HepG2 (cell line): ENCODE data around the gene TLCD1. TPM values are rescaled to one million over a fixed set of nuclear protein-coding genes. Genes with fewer than 3 reads are reported as not detected.
A peak's percentile ranks its signal among the peaks of the same experiment; 100 is the strongest.

Experiments used
- CHCHD3 ChIP-seq: sonication (generic); formaldehyde crosslinking; IDR thresholded peaks from 2 replicates; pipeline ENCODE4 v1.8.0; 2022; ENCODE audit warnings: mild to moderate bottlenecking, missing genetic modification reagents, moderate library complexity
- ELF1 ChIP-seq: sonication (generic); formaldehyde crosslinking; IDR thresholded peaks from 2 replicates; pipeline ENCODE4 v1.4.0; 2020; ENCODE audit warnings: missing genetic modification reagents
- ELF3 ChIP-seq: IDR thresholded peaks from 2 replicates; pipeline ENCODE4 v1.6.1; 2016; ENCODE audit warnings: missing genetic modification reagents, missing compliant biosample characterization
- GATAD1 ChIP-seq: IDR thresholded peaks from 2 replicates; pipeline ENCODE4 v1.6.1; 2016; ENCODE audit warnings: missing genetic modification reagents, missing compliant biosample characterization
- HHEX ChIP-seq: IDR thresholded peaks from 2 replicates; pipeline ENCODE4 v1.6.1; 2016; ENCODE audit warnings: control low read depth
- HOXA3 ChIP-seq: sonication (generic); formaldehyde crosslinking; IDR thresholded peaks from 2 replicates; pipeline ENCODE4 v1.5.0; 2020; ENCODE audit warnings: missing genetic modification reagents
- NFKB2 ChIP-seq: sonication (generic); formaldehyde crosslinking; IDR thresholded peaks from 2 replicates; pipeline ENCODE4 v1.4.0; 2020; ENCODE audit warnings: missing genetic modification reagents, borderline replicate concordance
- NFYB ChIP-seq: sonication (generic); formaldehyde crosslinking; IDR thresholded peaks from 2 replicates; pipeline ENCODE4 v1.4.0; 2020; ENCODE audit warnings: missing genetic modification reagents
- NR1H2 ChIP-seq: sonication (generic); formaldehyde crosslinking; IDR thresholded peaks from 2 replicates; pipeline ENCODE4 v1.8.1; 2022; ENCODE audit warnings: low read depth, missing genetic modification reagents, borderline replicate concordance
- POLR2A ChIP-seq, 2 experiments: IDR thresholded peaks; 2 replicates each; pipeline ENCODE4 v1.6.1; 2011; ENCODE audit warnings: low read depth in 2 of 2, low read length in 2 of 2, mild to moderate bottlenecking in 1 of 2, moderate library complexity in 1 of 2; ENCODE audit not compliant: insufficient read depth in 1 of 2
- RFXAP ChIP-seq: sonication (generic); formaldehyde crosslinking; IDR thresholded peaks from 2 replicates; pipeline ENCODE4 v1.4.0; 2020; ENCODE audit warnings: missing genetic modification reagents, borderline replicate concordance
- SNRNP70 ChIP-seq: fragments of 200-400 bp; formaldehyde crosslinking; IDR thresholded peaks from 2 replicates; pipeline ENCODE4 v1.6.1; 2017; ENCODE audit warnings: mild to moderate bottlenecking, low read depth, low read length, moderate library complexity
- ZBTB42 ChIP-seq: sonication (generic); formaldehyde crosslinking; IDR thresholded peaks from 2 replicates; pipeline ENCODE4 v1.5.0; 2020; ENCODE audit warnings: mild to moderate bottlenecking, missing genetic modification reagents
- ZEB1 ChIP-seq: IDR thresholded peaks from 2 replicates; pipeline ENCODE4 v1.6.1; 2012; ENCODE audit warnings: mild to moderate bottlenecking, low read depth, inconsistent platforms; ENCODE audit not compliant: insufficient replicate concordance
- ZNF552 ChIP-seq: sonication (generic); formaldehyde crosslinking; IDR thresholded peaks from 2 replicates; pipeline ENCODE4 v1.9.0; 2022; ENCODE audit warnings: missing genetic modification reagents, mild to moderate bottlenecking, borderline replicate concordance
- ZNF556 ChIP-seq: sonication (generic); formaldehyde crosslinking; IDR thresholded peaks from 2 replicates; pipeline ENCODE4 v1.4.0; 2020; ENCODE audit warnings: mild to moderate bottlenecking, missing genetic modification reagents, borderline replicate concordance
- ZNF564 ChIP-seq: sonication (generic); formaldehyde crosslinking; IDR thresholded peaks from 2 replicates; pipeline ENCODE4 v1.8.1; 2023; ENCODE audit warnings: mild to moderate bottlenecking, missing genetic modification reagents
- ZNF776 ChIP-seq: sonication (generic); formaldehyde crosslinking; IDR thresholded peaks from 2 replicates; pipeline ENCODE4 v1.4.0; 2020; ENCODE audit warnings: mild to moderate bottlenecking, missing genetic modification reagents
- ZNF816 ChIP-seq: sonication (generic); formaldehyde crosslinking; IDR thresholded peaks from 2 replicates; pipeline ENCODE4 v1.8.0; 2022; ENCODE audit warnings: missing genetic modification reagents, mild to moderate bottlenecking, borderline replicate concordance
- ZZZ3 ChIP-seq: sonication (generic); formaldehyde crosslinking; IDR thresholded peaks from 2 replicates; pipeline ENCODE4 v1.4.0; 2020; ENCODE audit warnings: missing genetic modification reagents, mild to moderate bottlenecking, borderline replicate concordance
- polyA plus RNA-seq, 8 experiments: library from polyadenylated mRNA; depleted of rRNA in 3 of 8; stranded (reverse) in 7 of 8; unstranded in 1 of 8; fragments of >200 nt; fragmentation: Illumina TruSeq in 4 of 8; extraction: Trizol in 4 of 8; gene quantifications; 2 replicates each; pipeline versions ENCODE4 v1.2.1 to v1.2.3, GENCODE V29; 2011 to 2016; ENCODE audit warnings: low read depth in 4 of 8, missing spikeins in 1 of 8, mixed read lengths in 1 of 8; ENCODE audit not compliant: insufficient read depth in 1 of 8
- total RNA-seq, 5 experiments: library from RNA; depleted of rRNA; stranded (reverse); fragments of >200 nt; fragmentation: Illumina TruSeq; extraction: Trizol; gene quantifications; 2 replicates each; pipeline ENCODE4 v1.2.3, GENCODE V29; 2016; ENCODE audit warnings: low read depth in 1 of 5
- TF ChIP-seq, protein P1 (sequence below): sonication (generic); formaldehyde crosslinking; IDR thresholded peaks from 2 replicates; pipeline ENCODE4 v1.4.0; 2020; ENCODE audit warnings: mild to moderate bottlenecking, missing genetic modification reagents, borderline replicate concordance
- TF ChIP-seq, protein P2 (sequence below): sonication (generic); formaldehyde crosslinking; IDR thresholded peaks from 2 replicates; pipeline ENCODE4 v1.8.1; 2022; ENCODE audit warnings: mild to moderate bottlenecking, missing genetic modification reagents
- TF ChIP-seq, protein P3 (sequence below): sonication (generic); formaldehyde crosslinking; IDR thresholded peaks from 2 replicates; pipeline ENCODE4 v1.4.0; 2020; ENCODE audit warnings: mild to moderate bottlenecking, missing genetic modification reagents

TLCD1 gene
- total and polyA plus RNA-seq, 2 of the 13 experiments (the other 11 are each of a cell fraction or from before 2014, with no cell fraction given), result 14.9 to 19.6 TPM

DNA sequence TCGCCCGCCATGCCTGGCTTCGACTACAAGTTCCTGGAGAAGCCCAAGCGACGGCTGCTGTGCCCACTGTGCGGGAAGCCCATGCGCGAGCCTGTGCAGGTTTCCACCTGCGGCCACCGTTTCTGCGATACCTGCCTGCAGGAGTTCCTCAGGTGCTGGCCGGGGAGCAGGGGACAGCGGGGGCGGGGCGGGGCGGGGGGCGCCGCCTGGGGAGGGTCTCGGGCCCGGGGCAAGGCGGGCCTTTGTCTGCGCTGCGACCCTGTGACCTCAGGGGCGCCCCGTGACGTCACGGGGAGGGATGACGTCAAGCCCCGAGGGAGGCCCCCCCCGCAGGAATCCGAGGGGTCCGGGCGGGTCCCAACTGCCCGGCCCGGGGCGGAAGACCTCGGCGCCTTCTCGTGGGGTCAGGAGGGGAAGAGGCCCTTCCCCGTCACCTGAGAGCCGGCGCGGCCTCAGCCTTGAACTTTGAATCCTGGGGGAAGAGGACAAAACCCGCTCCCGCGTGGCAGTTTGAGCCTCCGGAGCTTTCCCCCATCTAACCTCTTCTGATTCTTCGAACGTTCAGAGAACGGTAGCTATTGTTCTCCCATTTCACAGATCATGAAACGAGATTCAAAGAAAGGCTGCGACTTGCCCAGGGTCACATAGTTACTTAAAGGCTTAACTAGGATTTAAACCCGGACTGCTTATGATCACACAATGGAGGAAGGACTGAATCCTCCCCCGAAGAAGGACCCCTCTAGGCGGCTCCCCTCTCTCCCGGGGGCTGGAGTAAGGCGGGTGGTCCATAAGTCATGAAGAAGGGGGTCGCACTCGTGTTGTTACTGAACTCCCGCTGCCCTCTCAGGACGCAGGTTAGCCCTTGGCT, 18.3 kb upstream of the TLCD1 start (continued):
- TF ChIP-seq, protein P1, sequence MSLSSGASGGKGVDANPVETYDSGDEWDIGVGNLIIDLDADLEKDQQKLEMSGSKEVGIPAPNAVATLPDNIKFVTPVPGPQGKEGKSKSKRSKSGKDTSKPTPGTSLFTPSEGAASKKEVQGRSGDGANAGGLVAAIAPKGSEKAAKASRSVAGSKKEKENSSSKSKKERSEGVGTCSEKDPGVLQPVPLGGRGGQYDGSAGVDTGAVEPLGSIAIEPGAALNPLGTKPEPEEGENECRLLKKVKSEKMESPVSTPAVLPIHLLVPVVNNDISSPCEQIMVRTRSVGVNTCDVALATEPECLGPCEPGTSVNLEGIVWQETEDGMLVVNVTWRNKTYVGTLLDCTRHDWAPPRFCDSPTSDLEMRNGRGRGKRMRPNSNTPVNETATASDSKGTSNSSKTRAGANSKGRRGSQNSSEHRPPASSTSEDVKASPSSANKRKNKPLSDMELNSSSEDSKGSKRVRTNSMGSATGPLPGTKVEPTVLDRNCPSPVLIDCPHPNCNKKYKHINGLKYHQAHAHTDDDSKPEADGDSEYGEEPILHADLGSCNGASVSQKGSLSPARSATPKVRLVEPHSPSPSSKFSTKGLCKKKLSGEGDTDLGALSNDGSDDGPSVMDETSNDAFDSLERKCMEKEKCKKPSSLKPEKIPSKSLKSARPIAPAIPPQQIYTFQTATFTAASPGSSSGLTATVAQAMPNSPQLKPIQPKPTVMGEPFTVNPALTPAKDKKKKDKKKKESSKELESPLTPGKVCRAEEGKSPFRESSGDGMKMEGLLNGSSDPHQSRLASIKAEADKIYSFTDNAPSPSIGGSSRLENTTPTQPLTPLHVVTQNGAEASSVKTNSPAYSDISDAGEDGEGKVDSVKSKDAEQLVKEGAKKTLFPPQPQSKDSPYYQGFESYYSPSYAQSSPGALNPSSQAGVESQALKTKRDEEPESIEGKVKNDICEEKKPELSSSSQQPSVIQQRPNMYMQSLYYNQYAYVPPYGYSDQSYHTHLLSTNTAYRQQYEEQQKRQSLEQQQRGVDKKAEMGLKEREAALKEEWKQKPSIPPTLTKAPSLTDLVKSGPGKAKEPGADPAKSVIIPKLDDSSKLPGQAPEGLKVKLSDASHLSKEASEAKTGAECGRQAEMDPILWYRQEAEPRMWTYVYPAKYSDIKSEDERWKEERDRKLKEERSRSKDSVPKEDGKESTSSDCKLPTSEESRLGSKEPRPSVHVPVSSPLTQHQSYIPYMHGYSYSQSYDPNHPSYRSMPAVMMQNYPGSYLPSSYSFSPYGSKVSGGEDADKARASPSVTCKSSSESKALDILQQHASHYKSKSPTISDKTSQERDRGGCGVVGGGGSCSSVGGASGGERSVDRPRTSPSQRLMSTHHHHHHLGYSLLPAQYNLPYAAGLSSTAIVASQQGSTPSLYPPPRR, result no peak; the same call in 1 of the 2 replicates
- TF ChIP-seq ZNF556 (CRISPR knock-in tag), result no peak; the same call in 1 of the 2 replicates
- TF ChIP-seq GATAD1, result no peak; the same call in 1 of the 2 replicates
- no peak for TF ChIP-seq ZEB1
- no peak for TF ChIP-seq NFYB (CRISPR knock-in tag)
- TF ChIP-seq ZZZ3 (CRISPR knock-in tag), result no peak
- peak in 1 of 2 experiments; percentile 75; a peak in 1 of 4 replicates for TF ChIP-seq POLR2A (IDR thresholded peaks at IDR 0.05; ENCODE audit: insufficient read depth in 1 of 2, low read depth in 2 of 2, low read length in 2 of 2)
- TF ChIP-seq, protein P2, sequence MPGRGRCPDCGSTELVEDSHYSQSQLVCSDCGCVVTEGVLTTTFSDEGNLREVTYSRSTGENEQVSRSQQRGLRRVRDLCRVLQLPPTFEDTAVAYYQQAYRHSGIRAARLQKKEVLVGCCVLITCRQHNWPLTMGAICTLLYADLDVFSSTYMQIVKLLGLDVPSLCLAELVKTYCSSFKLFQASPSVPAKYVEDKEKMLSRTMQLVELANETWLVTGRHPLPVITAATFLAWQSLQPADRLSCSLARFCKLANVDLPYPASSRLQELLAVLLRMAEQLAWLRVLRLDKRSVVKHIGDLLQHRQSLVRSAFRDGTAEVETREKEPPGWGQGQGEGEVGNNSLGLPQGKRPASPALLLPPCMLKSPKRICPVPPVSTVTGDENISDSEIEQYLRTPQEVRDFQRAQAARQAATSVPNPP, result no peak
- TF ChIP-seq ZNF552 (CRISPR knock-in tag), result no peak
- TF ChIP-seq NFKB2 (CRISPR knock-in tag), result no peak
- TF ChIP-seq ZNF564 (CRISPR knock-in tag), result peak; percentile 29; the same call in 1 of the 2 replicates
- peak; percentile 98 for TF ChIP-seq HOXA3 (CRISPR knock-in tag)
- peak; percentile 72 for TF ChIP-seq ELF1 (CRISPR knock-in tag)
- TF ChIP-seq ZNF776, result no peak
- no peak for TF ChIP-seq CHCHD3 (CRISPR knock-in tag)
- TF ChIP-seq RFXAP (CRISPR knock-in tag), result no peak
- TF ChIP-seq ZNF816 (CRISPR knock-in tag), result 0 out of 2 replicates have a peak, but pooled peaks have one; percentile 25
- no peak for TF ChIP-seq ELF3 (CRISPR knock-in tag)
- TF ChIP-seq ZBTB42 (CRISPR knock-in tag), result no peak
- TF ChIP-seq, protein P3, sequence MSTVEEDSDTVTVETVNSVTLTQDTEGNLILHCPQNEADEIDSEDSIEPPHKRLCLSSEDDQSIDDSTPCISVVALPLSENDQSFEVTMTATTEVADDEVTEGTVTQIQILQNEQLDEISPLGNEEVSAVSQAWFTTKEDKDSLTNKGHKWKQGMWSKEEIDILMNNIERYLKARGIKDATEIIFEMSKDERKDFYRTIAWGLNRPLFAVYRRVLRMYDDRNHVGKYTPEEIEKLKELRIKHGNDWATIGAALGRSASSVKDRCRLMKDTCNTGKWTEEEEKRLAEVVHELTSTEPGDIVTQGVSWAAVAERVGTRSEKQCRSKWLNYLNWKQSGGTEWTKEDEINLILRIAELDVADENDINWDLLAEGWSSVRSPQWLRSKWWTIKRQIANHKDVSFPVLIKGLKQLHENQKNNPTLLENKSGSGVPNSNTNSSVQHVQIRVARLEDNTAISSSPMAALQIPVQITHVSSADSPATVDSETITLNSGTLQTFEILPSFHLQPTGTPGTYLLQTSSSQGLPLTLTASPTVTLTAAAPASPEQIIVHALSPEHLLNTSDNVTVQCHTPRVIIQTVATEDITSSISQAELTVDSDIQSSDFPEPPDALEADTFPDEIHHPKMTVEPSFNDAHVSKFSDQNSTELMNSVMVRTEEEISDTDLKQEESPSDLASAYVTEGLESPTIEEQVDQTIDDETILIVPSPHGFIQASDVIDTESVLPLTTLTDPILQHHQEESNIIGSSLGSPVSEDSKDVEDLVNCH (CRISPR knock-in tag), result no peak
- no peak for TF ChIP-seq HHEX (CRISPR knock-in tag)
- no peak for TF ChIP-seq NR1H2 (CRISPR knock-in tag)
- TF ChIP-seq SNRNP70, result no peak
